GM12878 (cell line): Measurements from ENCODE around the gene SLC35E4. TPM values are rescaled to one million over a fixed set of nuclear protein-coding genes. Genes with fewer than 3 reads are reported as not detected.

Experiments
- ATAC-seq: fragments of 200-7000 bp; cut with Tn5 transposase; 3 replicates; pipeline ENCODE4 v1.9.1; 2020; ENCODE audit warnings: mild to moderate bottlenecking, moderate library complexity
- BruUV-seq: library from RNA; stranded (reverse); fragments of 400-500 nt; replicated peaks from 2 replicates; lab custom pipeline; 2021; lab: Mats Ljungman, UMichigan
- CTCF ChIA-PET: fragments of 300-600 bp; sonication (Branson Sonifier 250); formaldehyde crosslinking; extraction: SDS; loops from one replicate; lab custom pipeline; 2021; ENCODE audit warnings: inconsistent platforms; lab: Yijun Ruan, JAX
- POLR2A ChIA-PET: fragments of 350-600 bp; formaldehyde crosslinking; extraction: SDS; loops from one replicate; lab custom pipeline; 2021; ENCODE audit warnings: inconsistent platforms; lab: Charles Lee
- RAD21 ChIA-PET: fragments of 300-600 bp; sonication (Branson Sonifier 250); formaldehyde crosslinking; loops from one replicate; lab custom pipeline; 2023; ENCODE audit warnings: antibody characterized with exemption; ENCODE audit not compliant: unreplicated experiment; lab: Charles Lee
- SMC1A ChIA-PET: fragments of 300-600 bp; sonication (Branson Sonifier 250); formaldehyde crosslinking; loops from one replicate; lab custom pipeline; 2023; ENCODE audit not compliant: unreplicated experiment, uncharacterized antibody; lab: Charles Lee
- DNase-seq: peaks from one replicate; pipeline ENCODE4 v3.0.0-alpha.2; 2011; ENCODE audit warnings: low read depth, low spot score
- FAIRE-seq: peaks from 3 replicates; lab custom pipeline; 2011; peaks lifted over from hg19 to GRCh38; lab: Jason Lieb, UNC
- H2AFZ ChIP-seq: 2 replicates; pipeline ENCODE4 v1.6.0; 2011; ENCODE audit warnings: low read depth, low read length, control low read depth; ENCODE audit not compliant: control insufficient read depth
- H3K27ac ChIP-seq: 2 replicates; pipeline ENCODE4 v1.5.1; 2011; ENCODE audit warnings: control low read depth; ENCODE audit not compliant: control insufficient read depth, insufficient read depth
- H3K27me3 ChIP-seq, 2 experiments: replicated peaks in 1 of 2; 2 replicates each; pipeline versions ENCODE4 v1.6.0 to v1.6.1; 2011; ENCODE audit warnings: low read length in 1 of 2; ENCODE audit not compliant: control insufficient read depth in 2 of 2, insufficient read depth in 2 of 2
- H3K36me3 ChIP-seq, 2 experiments: 2 replicates each; pipeline ENCODE4 v1.5.1; 2011; ENCODE audit warnings: low read length in 1 of 2; ENCODE audit not compliant: control insufficient read depth in 2 of 2, insufficient read depth in 2 of 2
- H3K4me1 ChIP-seq: 2 replicates; pipeline ENCODE4 v1.6.1; 2011; ENCODE audit warnings: mild to moderate bottlenecking, low read length, moderate library complexity, mixed read lengths; ENCODE audit not compliant: control insufficient read depth, insufficient read depth
- H3K4me2 ChIP-seq: 2 replicates; pipeline ENCODE4 v1.6.0; 2011; ENCODE audit warnings: control low read depth; ENCODE audit not compliant: control insufficient read depth, insufficient read depth
- H3K4me3 ChIP-seq: fragments of 200-600 bp; sonication (generic); 2 replicates; pipeline ENCODE4 v1.5.1; 2016
- H3K79me2 ChIP-seq: 2 replicates; pipeline ENCODE4 v1.6.0; 2011; ENCODE audit warnings: low read length; ENCODE audit not compliant: control insufficient read depth, insufficient read depth
- H3K9ac ChIP-seq: 2 replicates; pipeline ENCODE4 v1.8.0; 2011; ENCODE audit warnings: low read length, control low read depth, mixed read lengths; ENCODE audit not compliant: control insufficient read depth, insufficient read depth
- H3K9me3 ChIP-seq: replicated peaks from 3 replicates; pipeline ENCODE4 v1.5.1; 2011; ENCODE audit warnings: mild to moderate bottlenecking, low read length; ENCODE audit not compliant: control insufficient read depth, insufficient read depth
- H4K20me1 ChIP-seq: 2 replicates; pipeline ENCODE4 v1.6.0; 2011; ENCODE audit not compliant: control insufficient read depth, insufficient read depth
- ATF2 ChIP-seq: IDR thresholded peaks from 2 replicates; pipeline ENCODE4 v1.6.1; 2012; ENCODE audit warnings: low read length, inconsistent platforms
- BRCA1 ChIP-seq: IDR thresholded peaks from 2 replicates; pipeline ENCODE4 v1.6.1; 2011; ENCODE audit warnings: low read depth, low read length, improper control_type of control experiment
- FOXM1 ChIP-seq: IDR thresholded peaks from 2 replicates; pipeline ENCODE4 v1.6.1; 2012; ENCODE audit warnings: low read depth, mild to moderate bottlenecking, inconsistent platforms, low read length, moderate library complexity
- HDGF ChIP-seq: fragments of 450-650 bp; IDR thresholded peaks from 2 replicates; pipeline ENCODE4 v1.6.1; 2016; ENCODE audit warnings: antibody characterized with exemption
- HSF1 ChIP-seq: fragments of 150-350 bp; IDR thresholded peaks from 2 replicates; pipeline ENCODE4 v1.6.1; 2014; ENCODE audit warnings: mild to moderate bottlenecking, low read depth, low read length
- MTA3 ChIP-seq: IDR thresholded peaks from 2 replicates; pipeline ENCODE4 v1.6.1; 2012; ENCODE audit warnings: low read length, inconsistent platforms, borderline replicate concordance
- NR2C1 ChIP-seq: fragments of 450-650 bp; IDR thresholded peaks from 2 replicates; pipeline ENCODE4 v1.6.1; 2017; ENCODE audit warnings: antibody characterized with exemption, mild to moderate bottlenecking, moderate library complexity
- SKIL ChIP-seq: fragments of 450-650 bp; IDR thresholded peaks from 2 replicates; pipeline ENCODE4 v1.6.1; 2017; ENCODE audit warnings: mild to moderate bottlenecking, low read depth, inconsistent platforms; ENCODE audit not compliant: poor library complexity, severe bottlenecking
- SREBF1 ChIP-seq: IDR thresholded peaks from 2 replicates; pipeline ENCODE4 v1.6.1; 2012; ENCODE audit warnings: mild to moderate bottlenecking, low read length
- TCF7 ChIP-seq: IDR thresholded peaks from 2 replicates; pipeline ENCODE4 v1.6.1; 2014; ENCODE audit warnings: antibody characterized with exemption, borderline replicate concordance
- ZBTB11 ChIP-seq: fragments of 450-650 bp; formaldehyde crosslinking; IDR thresholded peaks from 2 replicates; pipeline ENCODE4 v1.5.0; 2022; ENCODE audit warnings: mild to moderate bottlenecking, missing genetic modification characterization
- ZBTB40 ChIP-seq: fragments of 450-650 bp; IDR thresholded peaks from 2 replicates; pipeline ENCODE4 v1.6.1; 2016; ENCODE audit warnings: mild to moderate bottlenecking, moderate library complexity, borderline replicate concordance
- WGBS: methylation state at CpG from one replicate; pipeline ENCODE4 v1.1.6; 2016; ENCODE audit warnings: low lambda C conversion rate; ENCODE audit not compliant: insufficient replicate concordance, insufficient coverage; ENCODE audit errors: missing lambda C conversion rate; 5-methylcytosine and 5-hydroxymethylcytosine counted together
- in situ Hi-C: fragments of 300-500 bp; cut with MboI; formaldehyde crosslinking; loops from 9 replicates; pipeline ENCODE4 v1.14.3; 2018; ENCODE audit warnings: mixed read lengths
- intact Hi-C: fragments of 100-400 bp; cut with micrococcal nuclease; formaldehyde crosslinking; loops from one replicate; pipeline ENCODE4 v1.14.2; 2022; ENCODE audit not compliant: unreplicated experiment
- polyA plus RNA-seq, 11 experiments: library from polyadenylated mRNA; depleted of rRNA in 4 of 11; unstranded in 6 of 11; stranded (reverse) in 5 of 11; fragments of >200 nt; fragmentation: Nextera tagmentation in 4 of 11; fragmentation: Illumina TruSeq in 1 of 11; extraction: Ambion mirVana in 4 of 11; extraction: Trizol in 1 of 11; gene quantifications; 1 replicate in 1 of 11; 2 replicates in 10 of 11; pipeline versions ENCODE4 v1.2.1 to v1.2.3, GENCODE V29; 2011 to 2016; ENCODE audit warnings: inconsistent platforms in 2 of 11, missing spikeins in 2 of 11, low read depth in 1 of 11
- total RNA-seq, 4 experiments: library from RNA; depleted of rRNA in 3 of 4; stranded (reverse); fragments of >200 nt in 3 of 4; fragmentation: Illumina TruSeq in 1 of 4; extraction: Trizol in 1 of 4; gene quantifications; 2 replicates each; pipeline versions ENCODE4 v1.2.1 to v1.2.3, GENCODE V29; 2013 to 2021

The SLC35E4 gene
- total and polyA plus RNA-seq, 10 of the 15 experiments (the other 5 are each of a cell fraction or from before 2014, with no cell fraction given): 0.16 to 5.3 (median 2.9) TPM; not detected in 1

- BruUV-seq: no TSS peak
- H3K27me3 ChIP-seq: no peaks in the 10 kb centered on the region
- intact Hi-C loops: no loop called here
- FAIRE-seq (no peak), ATAC-seq (no peak), DNase-seq (no peak)
- SMC1A ChIA-PET: no interaction called here
- no peaks in the 10 kb centered on the region for H3K4me1 ChIP-seq
- in situ Hi-C loops: no loop called here
- no peak overlapping the region for H3K9ac ChIP-seq
- no peaks in the 10 kb centered on the region for H3K9me3 ChIP-seq
- no peak overlapping the region for H3K27ac ChIP-seq
- CTCF ChIA-PET: no interaction called here
- H2AFZ ChIP-seq: no peak overlapping the region
- peaks cover 0 to 5% of the 10 kb centered on the region in 2 experiments; a peak in 1 of 4 replicates for H3K36me3 ChIP-seq
- WGBS: 96% methylated on average over 13 of the region's 13 CpGs
- H3K79me2 ChIP-seq: no peaks in the 10 kb centered on the region
- no peaks in the 10 kb centered on the region for H4K20me1 ChIP-seq
- RAD21 ChIA-PET: no interaction called here
- H3K4me2 ChIP-seq: no peak overlapping the region
- POLR2A ChIA-PET: no interaction called here
- no peak overlapping the region for H3K4me3 ChIP-seq
- TF ChIP-seq FOXM1 (no peak), SREBF1 (no peak), ZBTB11 (CRISPR knock-in tag) (no peak), ZBTB40 (no peak), SKIL (no peak), ATF2 (no peak), HDGF (no peak), BRCA1 (no peak), NR2C1 (no peak), HSF1 (no peak), TCF7 (no peak), MTA3 (no peak)
These were observed 29.2 kb downstream of the SLC35E4 start for GRCh38 chr22:30664798-30665197.
